NCI-H748 (cell line): Measurements from ENCODE around the gene CAPN5.

Source experiments
- DNase-seq: peaks from one replicate; lab custom pipeline; 2025; ENCODE audit not compliant: unreplicated experiment; lab: John Stamatoyannopoulos, UW

Gene CAPN5

GRCh38 chr11:77129069-77129841 lies 62.5 kb downstream of the CAPN5 start:
- no peak for DNase-seq

GRCh38 chr11:77129842-77130756 lies 63.3 kb downstream of the CAPN5 start:
- DNase-seq: no peak

GRCh38 chr11:77130763-77131513 lies 64.2 kb downstream of the CAPN5 start:
- no peak for DNase-seq

- DNase-seq: no peak
Measured at GRCh38 chr11:77131560-77131959, 64.8 kb downstream of the CAPN5 start.

GRCh38 chr11:77135069-77135468 lies 68.3 kb downstream of the CAPN5 start:
- DNase-seq: no peak

GRCh38 chr11:77136074-77136473 lies 69.3 kb downstream of the CAPN5 start:
- no peak for DNase-seq

GRCh38 chr11:77136784-77137420 lies 70.1 kb downstream of the CAPN5 start:
- no peak for DNase-seq

- DNase-seq: no peak
Measured at GRCh38 chr11:77137421-77137820, 70.7 kb downstream of the CAPN5 start.

- no peak for DNase-seq
Measured at GRCh38 chr11:77138106-77138649, 71.4 kb downstream of the CAPN5 start.

GRCh38 chr11:77139201-77139600 lies 72.4 kb downstream of the CAPN5 start:
- DNase-seq: no peak

GRCh38 chr11:77140231-77140851 lies 73.6 kb downstream of the CAPN5 start:
- no peak for DNase-seq

GRCh38 chr11:77141034-77141433 lies 74.3 kb downstream of the CAPN5 start:
- peak; percentile 30 for DNase-seq

- no peak for DNase-seq
Measured at GRCh38 chr11:77141475-77141874, 74.7 kb downstream of the CAPN5 start.

- DNase-seq: no peak
Measured at GRCh38 chr11:77142091-77142975, 75.6 kb downstream of the CAPN5 start.

- DNase-seq: no peak
Measured at GRCh38 chr11:77143405-77144020, 76.7 kb downstream of the CAPN5 start.

- no peak for DNase-seq
Measured at GRCh38 chr11:77144196-77144856, 77.6 kb downstream of the CAPN5 start.

GRCh38 chr11:77144857-77145428 lies 78.2 kb downstream of the CAPN5 start:
- DNase-seq: no peak
